ENCODE measurements around the gene TRPV3.

TRPV3 gene

DNA sequence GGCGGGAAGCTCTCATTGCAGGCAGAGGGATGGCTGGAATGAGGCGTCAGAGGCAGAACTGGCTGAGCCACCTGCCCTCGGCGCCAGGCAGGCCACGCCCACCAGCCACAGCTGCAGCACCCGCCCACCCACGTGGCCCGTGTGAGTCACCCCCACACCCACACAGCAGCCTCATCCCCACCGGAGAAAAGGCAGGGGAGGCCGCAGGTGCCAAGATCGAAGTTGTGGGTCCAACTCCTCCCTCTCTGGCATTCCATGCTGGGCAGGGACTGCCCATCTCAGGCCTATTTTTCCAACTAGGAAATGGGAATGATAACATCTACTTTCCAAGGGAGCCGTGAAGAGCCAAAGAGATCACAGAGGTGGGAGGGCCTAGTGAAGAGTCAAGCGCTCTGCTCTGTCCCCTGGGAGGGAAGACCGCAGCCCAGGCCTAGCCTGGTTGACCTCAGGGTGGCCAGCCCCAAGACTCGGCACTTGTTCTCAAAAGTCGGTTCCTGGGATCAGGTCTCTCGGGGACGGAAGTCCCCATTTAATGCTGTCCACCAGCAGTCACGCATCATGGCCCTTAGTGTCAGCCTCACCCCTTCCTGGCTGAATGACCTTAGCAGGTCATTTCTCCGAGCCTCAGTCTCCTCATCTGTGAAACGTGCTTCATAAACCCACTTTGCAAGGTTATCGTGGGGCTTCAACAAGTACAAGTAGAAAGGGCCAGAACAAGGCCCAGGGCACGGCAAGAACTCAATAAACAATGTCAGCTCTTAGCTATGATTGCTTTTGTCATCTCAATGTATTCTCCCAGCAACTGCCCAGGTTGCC is at the start of gene TRPV3:
Gene TRPV3 (minus strand): TSS at position 45 of the 816 bp plus-strand sequence. CDS start 2,962 bp downstream, outside the sequence.
- Histone ChIP-seq H3K4me3 (ENCODE audit: low read depth, low read length) (no peak within 1 kb of the TSS), H3K27me3 (ENCODE audit: insufficient read depth, low read depth, severe bottlenecking) (no peaks in the 10 kb centered on the region), H3K36me3 (no peaks in the 10 kb centered on the region), H3K27ac (no peak within 1 kb of the TSS), H3K9me3 (ENCODE audit: severe bottlenecking) (no peaks in the 10 kb centered on the region)
- no peak for DNase-seq
- TF ChIP-seq, protein P1, sequence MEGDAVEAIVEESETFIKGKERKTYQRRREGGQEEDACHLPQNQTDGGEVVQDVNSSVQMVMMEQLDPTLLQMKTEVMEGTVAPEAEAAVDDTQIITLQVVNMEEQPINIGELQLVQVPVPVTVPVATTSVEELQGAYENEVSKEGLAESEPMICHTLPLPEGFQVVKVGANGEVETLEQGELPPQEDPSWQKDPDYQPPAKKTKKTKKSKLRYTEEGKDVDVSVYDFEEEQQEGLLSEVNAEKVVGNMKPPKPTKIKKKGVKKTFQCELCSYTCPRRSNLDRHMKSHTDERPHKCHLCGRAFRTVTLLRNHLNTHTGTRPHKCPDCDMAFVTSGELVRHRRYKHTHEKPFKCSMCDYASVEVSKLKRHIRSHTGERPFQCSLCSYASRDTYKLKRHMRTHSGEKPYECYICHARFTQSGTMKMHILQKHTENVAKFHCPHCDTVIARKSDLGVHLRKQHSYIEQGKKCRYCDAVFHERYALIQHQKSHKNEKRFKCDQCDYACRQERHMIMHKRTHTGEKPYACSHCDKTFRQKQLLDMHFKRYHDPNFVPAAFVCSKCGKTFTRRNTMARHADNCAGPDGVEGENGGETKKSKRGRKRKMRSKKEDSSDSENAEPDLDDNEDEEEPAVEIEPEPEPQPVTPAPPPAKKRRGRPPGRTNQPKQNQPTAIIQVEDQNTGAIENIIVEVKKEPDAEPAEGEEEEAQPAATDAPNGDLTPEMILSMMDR (IDR thresholded peaks at IDR 0.05; ENCODE audit: low read depth, low read length): no peak

DNA sequence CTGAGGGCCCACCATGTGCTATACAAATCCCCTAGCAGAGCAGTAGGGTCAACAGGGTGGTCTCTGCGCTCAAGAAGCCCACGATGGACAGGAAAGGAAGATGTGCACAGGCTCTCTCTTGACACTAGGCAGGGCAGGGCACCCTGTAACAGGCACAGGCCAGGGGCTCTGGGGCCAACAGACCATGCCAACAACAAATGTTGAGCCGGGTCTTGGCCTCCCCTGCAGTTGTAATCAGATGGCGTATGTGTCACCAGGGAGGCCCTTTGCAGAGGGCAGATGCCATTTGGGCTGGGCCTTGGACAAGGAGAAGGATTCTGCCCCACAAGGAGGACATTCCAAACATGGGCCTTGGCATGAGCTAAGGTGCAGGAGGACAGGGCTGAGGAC is 46.3 kb upstream of the TRPV3 start:
- Histone ChIP-seq H3K27me3 (ENCODE audit: insufficient read depth, low read depth, severe bottlenecking) (no peaks in the 10 kb centered on the region), H3K27ac (no peak overlapping the region), H3K9me3 (ENCODE audit: severe bottlenecking) (no peaks in the 10 kb centered on the region), H3K4me3 (ENCODE audit: low read depth, low read length) (no peak overlapping the region), H3K36me3 (peaks cover 23% of the 10 kb centered on the region)
- TF ChIP-seq, protein P1 (IDR thresholded peaks at IDR 0.05; ENCODE audit: low read depth, low read length): no peak
- DNase-seq: no peak

DNA sequence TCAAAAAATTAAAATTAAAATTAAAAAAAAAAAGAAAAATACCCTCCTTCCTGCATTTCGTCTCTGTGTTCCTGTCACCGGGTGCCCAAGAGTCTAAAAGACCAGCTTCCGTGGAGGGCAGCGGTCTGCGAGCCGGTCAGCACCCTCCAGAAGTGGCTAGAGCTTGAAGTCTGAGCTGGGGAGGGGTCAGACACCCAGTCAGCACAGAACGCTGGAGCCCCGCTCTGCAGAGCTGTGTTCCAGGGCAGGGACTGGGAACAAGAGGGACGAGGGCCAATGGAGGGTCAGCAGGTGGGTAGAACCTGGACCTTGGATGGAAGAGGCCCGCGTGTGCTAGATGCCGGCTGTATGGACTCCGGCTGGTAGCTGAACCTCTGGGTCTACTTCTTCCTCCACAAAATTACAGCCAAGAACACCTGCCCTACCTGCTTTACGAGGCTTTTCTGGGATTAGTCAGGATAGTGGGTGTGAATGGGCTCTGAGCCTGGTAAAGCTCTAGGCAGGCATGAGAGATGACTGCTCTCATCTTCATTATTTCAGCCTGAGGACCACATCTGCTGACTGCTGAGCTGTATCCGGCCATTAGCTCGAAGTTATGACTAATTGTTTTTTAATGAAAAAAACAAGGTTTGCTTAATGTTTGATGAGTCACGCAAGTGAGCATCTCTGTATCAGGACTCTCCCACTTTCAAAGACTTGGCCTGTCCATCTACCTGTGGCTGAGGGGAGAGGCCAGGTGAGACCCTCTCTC is 45.7 kb upstream of the TRPV3 start:
- no peak for DNase-seq

DNA sequence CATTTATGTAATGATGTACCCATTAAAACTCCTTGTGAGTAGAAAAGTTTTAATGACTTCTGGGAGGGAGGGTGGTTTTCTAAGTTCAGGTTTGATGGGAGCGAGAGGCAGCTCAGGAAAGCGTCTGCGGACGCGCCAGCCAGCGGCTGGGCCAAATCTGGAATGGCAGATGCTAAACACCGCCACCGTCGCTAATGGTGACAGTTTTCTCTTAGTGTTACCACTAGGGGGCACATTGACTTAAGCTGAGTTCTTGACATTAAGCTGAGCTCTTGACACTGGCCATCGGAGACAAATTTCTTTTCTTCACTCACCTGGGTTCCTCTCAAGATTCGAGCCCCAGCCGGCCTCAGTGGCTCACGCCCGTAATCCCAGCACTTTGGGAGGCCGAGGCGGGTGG is 44.9 kb upstream of the TRPV3 start:
- H3K36me3 ChIP-seq: peaks cover 13% of the 10 kb centered on the region
- DNase-seq: peak; percentile 48
- H3K9me3 ChIP-seq (ENCODE audit: severe bottlenecking): no peaks in the 10 kb centered on the region
- TF ChIP-seq, protein P1 (IDR thresholded peaks at IDR 0.05; ENCODE audit: low read depth, low read length): peak; percentile 74
- no peak overlapping the region for H3K4me3 ChIP-seq (ENCODE audit: low read depth, low read length)
- H3K27ac ChIP-seq: no peak overlapping the region
- no peaks in the 10 kb centered on the region for H3K27me3 ChIP-seq (ENCODE audit: insufficient read depth, low read depth, severe bottlenecking)

More for the DNA sequence above, 45.7 kb upstream of the TRPV3 start:
- TF ChIP-seq, protein P1 (IDR thresholded peaks at IDR 0.05; ENCODE audit: low read depth, low read length): no peak
- H3K4me3 ChIP-seq (ENCODE audit: low read depth, low read length): no peak overlapping the region
- H3K9me3 ChIP-seq (ENCODE audit: severe bottlenecking): no peaks in the 10 kb centered on the region
- H3K36me3 ChIP-seq: peaks cover 18% of the 10 kb centered on the region
- no peaks in the 10 kb centered on the region for H3K27me3 ChIP-seq (ENCODE audit: insufficient read depth, low read depth, severe bottlenecking)
- no peak overlapping the region for H3K27ac ChIP-seq

DNA sequence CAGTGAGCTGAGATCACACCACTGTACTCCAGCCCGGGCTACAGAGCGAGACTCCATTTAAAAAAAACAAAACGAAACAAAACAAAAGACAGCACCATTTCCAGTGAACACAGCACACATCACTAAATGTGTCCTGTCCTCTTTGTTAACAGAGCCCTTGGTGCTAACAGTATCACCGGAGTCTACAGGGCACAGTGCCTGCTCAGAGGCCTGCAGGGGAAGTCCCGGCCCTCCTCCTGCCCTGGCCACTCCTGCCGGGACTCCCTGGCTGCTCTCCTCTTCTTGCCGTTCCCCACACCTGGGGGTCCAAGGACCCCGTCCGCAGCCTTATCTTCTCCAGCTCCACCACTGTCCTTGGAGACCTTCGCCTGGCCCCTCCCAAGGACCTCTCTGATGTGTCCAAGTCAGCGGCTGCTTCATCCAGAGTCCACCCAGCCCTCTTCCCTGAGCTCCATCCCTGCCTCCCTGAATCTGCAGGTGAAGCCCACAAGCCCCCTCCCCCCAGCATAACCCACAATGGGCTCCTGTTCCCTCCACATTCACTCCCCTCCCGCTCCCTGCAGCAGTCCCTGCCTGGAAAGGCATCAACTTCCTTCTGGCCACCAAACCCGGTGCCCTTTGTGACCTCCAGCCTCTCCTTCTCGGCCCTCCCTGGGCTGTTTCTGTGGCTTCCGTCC is 43.1 kb upstream of the TRPV3 start:
- Histone ChIP-seq H3K27ac (no peak overlapping the region), H3K9me3 (ENCODE audit: severe bottlenecking) (no peaks in the 10 kb centered on the region), H3K36me3 (peaks cover 4% of the 10 kb centered on the region; the same call in 1 of the 2 replicates), H3K27me3 (ENCODE audit: insufficient read depth, low read depth, severe bottlenecking) (no peaks in the 10 kb centered on the region), H3K4me3 (ENCODE audit: low read depth, low read length) (no peak overlapping the region)
- no peak for DNase-seq
- TF ChIP-seq, protein P1 (IDR thresholded peaks at IDR 0.05; ENCODE audit: low read depth, low read length): no peak

Data from WERI-Rb-1 (cell line).